Calu3 (cell line): Measurements from ENCODE around the gene SCAPER. TPM values are rescaled to one million over a fixed set of nuclear protein-coding genes. Genes with fewer than 3 reads are reported as not detected.

Experiments
- microRNA-seq: library from miRNA; unstranded; fragments of <30 nt; microRNA quantifications from one replicate; pipeline ENCODE4 v1.2.0, GENCODE V29; 2022
- total RNA-seq: library from RNA; stranded (reverse); gene quantifications from 2 replicates; pipeline ENCODE4 v1.2.3, GENCODE V29; 2022

SCAPER gene
- total RNA-seq, 1 experiment from 2014 or later: 34.8 TPM

Small RNA genes within 50 kb of the gene (microRNA-seq; reads per million reads assigned to microRNA genes)
- not detected for gene MIR3713

Other genes with a start within 250 kb of the SCAPER start
- gene RCN2, start 26.4 kb upstream of the SCAPER start, total RNA-seq: 78.2 and 93.4 TPM in 2 replicates
- gene PSTPIP1, start 89.8 kb upstream of the SCAPER start, total RNA-seq: not detected in 2 replicates
- 404 and 463 TPM in 2 replicates for gene TSPAN3, start 165.8 kb upstream of the SCAPER start, total RNA-seq